Middle frontal gyrus (tissue), 1 donor: ENCODE results near the gene FUT3.
"Not testable (repeated sequence)": the region's sequence is repeated elsewhere in the genome, so short reads cannot be mapped to it uniquely, and the experiment has no call there.

ENCODE experiments used
- DNase-seq: peaks from one replicate; pipeline ENCODE4 v3.0.0-alpha.2; 2015; ENCODE audit warnings: low spot score; ENCODE audit errors: extremely low spot score

Gene FUT3

DNA sequence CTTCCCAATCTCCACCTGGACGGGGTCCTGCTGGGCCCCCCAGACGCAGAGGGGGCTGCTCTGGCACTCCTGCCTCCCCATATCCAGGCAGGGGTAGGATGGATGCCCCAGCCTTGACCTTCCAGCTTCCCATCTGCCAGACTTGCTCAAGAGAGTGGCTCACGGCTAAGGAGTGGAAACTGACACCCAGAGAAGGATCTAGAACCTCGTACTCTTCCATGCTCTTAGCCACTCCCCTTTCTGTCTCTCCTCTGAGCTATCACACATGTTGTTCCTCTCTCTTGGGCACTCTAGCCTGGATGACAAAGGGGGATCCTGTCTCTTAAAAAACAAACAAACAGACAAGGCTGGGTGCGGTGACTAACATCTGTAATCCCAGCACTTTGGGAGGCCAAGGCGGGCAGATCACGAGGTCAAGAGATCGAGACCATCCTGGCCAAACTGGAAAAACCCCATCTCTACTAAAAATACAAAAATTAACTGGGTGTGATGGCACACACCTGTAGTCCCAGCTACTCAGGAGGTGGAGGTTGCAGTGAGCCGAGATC, 31.2 kb upstream of the FUT3 start:
- DNase-seq = no peak

DNA sequence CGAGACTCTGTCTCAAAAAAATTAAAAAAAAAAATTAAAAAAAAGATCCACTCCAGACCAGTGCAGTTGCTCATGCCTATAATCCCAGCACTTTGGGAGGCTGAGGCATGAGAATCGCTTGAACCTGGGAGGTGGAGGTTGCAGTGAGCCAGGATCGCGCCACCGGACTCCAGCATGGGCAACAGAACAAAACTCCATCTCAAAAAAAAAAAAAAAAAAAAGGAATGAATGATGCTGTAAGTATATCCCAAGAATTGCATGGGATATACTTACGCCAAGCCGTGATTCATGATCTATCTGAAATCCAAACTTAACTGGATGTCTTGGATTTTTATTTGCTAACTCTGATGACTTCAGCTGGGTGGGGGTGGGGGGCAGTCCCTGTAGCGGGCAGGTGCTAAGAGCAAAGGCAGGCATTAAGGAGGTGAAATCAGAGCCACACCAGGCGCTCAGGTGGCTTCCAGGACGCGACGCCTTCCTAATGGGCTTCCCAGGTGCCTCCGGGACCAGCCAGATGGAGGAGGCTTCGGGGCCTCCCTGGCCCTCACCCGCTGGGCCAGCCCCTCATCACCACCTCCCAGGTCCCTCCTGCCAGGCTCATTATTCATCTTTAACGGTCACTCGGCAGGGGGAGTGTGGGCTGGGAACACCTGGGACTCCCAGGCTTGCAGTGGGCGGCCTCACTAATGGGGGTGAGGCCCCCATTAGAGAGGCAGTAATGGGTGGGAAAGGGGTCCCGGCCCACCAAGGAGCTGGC, 30.5 kb upstream of the FUT3 start:
- DNase-seq = no peak

DNA sequence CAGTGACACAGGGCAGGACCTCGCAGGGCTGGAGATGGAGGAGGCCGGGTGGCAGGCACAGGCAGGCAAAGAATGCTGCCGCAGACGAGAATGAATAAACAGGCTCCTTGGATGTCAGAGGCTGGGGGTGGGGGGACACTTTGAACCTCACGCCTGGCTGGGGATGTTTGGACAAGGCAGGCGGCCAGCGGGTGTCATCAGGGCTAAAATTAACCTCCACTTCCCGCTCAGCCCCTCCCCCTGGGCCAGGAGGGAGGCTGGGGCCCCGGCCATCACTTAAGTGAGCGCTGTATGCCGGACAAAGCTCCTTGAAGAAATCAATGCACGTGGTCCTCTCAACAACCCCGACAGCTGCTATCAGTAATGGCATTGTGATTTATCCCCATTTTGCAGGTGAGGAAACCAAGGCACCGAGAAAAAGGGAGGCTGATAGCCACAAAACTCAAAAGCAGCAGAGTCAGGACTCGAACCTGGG, 29.4 kb upstream of the FUT3 start:
- DNase-seq = no peak

DNA sequence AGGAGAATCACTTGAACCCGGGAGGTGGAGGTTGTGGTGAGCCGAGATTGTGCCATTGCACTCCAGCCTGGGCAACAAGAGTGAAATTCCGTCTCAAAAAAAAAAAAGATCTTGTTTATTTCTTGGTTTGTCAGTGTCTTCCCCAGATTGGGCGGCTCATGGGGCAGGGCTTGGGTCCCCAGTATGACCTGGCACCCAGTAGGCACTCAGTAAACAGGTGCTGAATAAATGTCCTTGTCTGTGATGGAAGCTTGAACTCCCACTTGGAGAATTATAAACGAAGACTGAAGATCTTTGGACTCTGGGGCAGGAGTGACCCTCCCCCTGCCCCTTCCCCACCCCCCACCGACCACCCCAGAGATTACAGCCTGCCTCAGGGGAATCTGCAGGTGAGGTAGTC, 28.9 kb upstream of the FUT3 start:
- no peak for DNase-seq

DNA sequence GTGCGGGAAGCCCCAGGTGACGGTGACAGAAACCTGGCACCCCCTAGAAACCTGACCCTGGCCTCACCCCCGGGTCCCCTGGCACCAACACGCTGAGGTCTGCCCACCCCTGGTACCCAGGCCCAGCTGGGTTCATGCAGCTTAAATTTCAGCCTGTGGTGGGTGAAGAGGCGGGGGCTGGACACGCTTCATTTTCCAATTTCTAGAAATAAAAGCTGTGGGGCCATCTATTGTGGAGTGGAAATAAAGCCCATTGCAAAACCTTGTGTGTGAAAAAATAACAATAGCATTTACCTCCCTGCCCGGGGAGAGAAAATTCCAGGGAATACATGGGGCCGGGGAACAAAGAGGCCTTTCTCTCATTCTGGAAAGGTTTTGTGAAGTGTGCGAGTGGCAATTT, 26.6 kb upstream of the FUT3 start:
- no peak for DNase-seq

DNA sequence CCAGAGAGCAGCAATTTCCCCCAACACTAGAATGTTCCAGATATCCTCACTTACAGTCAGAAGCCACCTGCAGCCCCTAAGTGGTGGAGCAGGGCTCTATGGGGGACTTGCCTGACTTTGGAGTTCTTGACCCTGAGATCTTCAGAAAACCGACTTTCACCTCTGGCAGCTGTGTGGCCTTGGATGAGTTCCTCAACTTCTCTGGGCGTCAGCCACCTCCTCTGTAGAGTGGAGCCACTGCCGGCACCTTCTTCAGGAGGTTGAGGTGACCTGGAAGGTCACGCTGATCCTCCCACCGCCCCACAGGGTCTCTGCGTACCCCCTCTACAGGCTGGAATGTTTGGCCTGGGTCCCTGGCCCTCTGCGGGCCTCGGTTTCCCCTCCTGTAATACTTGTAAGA, 26.2 kb upstream of the FUT3 start:
- DNase-seq = no peak

DNA sequence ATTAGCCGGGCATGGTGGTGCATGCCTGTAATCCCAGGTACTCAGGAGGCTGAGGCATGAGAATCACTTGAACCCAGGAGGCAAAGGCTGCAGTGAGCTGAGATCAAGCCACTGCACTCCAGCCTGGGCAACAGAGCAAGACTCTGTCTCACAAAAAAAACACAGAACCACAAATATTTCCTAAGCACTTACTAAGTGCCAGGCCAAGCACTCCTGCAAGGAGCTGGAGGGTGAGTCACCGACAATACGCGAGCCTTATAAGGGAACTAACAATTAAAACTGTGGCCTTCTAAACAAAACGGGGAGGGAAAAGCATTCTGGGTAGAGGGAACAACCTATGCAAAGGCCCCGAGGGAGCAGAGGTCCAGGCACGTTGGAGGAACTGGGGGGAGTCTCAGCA, 23.2 kb upstream of the FUT3 start:
- not testable (repeated sequence) for DNase-seq

DNA sequence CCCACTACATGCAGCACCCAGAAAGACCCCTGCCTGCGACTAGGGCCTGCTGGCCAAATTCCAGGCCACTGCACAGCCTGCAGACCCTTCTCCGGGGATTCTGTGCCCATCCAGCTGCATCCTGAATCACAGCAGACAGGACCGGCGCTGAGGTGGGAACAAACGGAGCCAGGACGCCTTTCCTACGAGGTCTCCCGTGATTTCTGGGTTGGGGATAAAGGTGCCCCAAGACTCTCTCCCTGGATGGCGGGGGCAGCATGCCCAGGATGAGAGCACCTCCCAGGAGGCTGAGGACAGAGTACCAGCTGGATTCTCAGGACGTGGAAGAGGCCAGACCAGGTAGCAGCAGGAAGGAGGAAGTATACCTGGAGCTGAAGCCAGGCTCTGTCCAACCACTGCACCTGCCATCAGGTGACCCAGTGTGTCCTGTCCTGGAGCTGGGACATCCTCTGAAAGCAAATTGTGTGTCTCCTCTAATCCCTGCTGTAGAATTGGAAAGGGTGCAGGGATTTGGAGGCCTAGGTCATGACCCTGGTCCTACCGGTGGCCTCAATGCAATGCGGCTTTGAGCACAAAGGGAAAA, 22.5 kb upstream of the FUT3 start:
- no peak for DNase-seq

DNA sequence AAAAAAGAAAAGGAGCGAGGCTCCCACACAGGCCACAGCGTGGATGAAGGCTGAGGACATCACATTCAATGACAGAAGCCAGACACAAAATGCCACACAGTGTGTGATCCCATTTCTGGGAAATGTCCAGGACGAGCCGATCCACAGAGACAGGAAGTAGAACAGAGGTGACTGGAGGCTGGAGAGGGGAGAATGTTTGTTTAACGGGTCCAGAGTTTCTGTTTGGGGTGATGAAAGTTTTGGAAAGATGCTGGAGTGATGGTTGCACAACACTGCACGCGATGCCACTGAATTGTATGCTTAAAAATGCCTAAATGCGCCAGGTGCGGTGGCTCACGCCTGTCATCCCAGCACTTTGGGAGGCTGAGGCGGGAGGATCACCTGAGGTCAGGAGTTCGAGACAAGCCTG, 19.7 kb upstream of the FUT3 start:
- no peak for DNase-seq

DNA sequence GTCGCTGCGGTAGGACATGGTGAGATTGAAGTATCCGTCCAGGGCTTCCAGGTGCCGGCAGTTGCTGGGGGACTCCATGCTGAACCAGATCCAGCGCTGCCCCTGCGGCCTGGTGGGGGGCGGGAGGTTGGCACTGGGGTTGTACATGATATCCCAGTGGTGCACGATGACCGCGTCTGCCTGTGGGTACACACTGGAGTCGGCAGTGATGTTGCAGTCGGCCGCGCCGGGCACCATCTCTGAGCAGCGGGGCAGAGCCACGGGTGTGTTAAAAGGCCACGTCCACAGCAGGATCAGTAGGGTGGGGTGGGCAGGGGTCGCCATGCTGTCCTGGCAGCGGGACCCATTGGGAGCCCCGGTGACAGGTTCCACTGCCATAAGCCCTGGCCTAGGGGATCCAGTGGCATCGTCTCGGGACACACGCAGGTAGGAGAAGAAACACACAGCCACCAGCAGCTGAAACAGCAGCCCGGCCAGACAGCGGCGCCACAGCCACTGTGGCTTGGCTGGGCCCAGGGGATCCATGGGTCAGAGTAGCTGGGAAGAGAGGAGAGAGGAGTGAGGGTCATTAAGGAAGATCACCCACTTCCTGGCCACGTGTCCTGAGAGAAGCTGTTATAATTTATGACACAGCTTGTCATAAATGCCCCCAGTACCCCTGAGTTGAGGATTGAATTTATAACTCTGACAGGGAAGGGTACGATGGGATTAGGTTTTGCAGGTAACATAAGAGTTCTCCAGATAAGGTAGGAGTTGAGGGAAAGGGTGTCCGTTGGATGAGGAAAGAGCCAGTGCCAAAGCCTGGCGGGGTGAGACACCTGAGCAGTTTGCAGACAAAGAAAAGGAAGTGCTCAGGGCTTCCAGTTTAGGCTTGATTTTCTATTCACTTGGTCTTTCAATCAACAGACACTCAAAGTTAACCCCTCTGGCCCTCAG, 16.2 kb upstream of the FUT3 start:
- DNase-seq = no peak

DNA sequence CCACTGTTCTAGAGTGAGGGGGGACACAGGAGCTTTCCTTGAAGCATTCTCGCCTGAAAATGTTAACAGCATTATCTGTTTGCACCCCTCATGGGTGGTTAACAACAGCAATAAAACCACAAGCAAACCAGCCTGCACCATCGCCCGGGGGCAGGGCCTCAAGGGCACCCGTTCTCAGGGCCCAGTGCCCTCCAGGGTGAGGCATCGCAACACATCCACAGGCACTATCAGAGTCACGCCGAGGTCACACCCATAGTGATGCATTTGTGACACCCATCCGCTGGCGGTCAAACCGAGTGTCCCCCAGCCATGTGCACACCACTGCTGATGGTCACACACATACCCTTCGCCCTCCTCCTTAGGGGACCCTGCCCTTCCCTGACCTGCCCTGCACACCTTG, 14.5 kb upstream of the FUT3 start:
- no peak for DNase-seq

DNA sequence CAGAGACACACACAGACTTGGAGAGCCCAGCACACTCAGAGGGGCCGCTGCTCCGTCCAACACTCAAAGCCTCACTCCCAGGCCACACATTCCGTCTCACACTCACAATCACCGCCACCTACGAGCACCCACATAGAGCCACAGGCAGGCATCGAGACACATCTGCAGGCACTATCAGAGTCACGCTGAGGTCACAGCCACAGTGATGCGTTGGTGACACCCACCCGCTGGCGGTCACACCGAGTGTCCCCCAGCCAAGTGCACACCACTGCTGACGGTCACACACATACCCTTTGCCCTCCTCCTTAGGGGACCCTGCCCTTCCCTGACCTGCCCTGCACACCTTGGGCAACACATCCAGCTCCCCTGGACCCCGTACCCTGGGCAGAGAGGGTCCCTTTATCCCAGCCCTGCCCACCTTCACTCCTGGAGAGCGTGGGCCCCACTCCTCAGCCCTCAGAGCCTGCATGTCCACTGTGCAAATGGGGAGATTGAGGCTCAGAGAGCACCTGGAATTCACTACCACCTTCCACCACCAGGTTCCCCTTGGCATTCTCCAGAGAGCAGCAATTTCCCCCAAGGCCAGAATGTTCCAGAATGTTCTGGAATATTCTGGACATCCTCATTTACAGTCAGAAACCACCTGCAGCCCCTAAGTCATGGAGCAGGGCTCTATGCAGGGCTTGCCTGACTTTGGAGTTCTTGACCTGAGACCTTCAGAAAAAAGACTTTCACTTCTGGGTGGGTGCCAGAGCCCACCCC, 13.7 kb upstream of the FUT3 start:
- no peak for DNase-seq

DNA sequence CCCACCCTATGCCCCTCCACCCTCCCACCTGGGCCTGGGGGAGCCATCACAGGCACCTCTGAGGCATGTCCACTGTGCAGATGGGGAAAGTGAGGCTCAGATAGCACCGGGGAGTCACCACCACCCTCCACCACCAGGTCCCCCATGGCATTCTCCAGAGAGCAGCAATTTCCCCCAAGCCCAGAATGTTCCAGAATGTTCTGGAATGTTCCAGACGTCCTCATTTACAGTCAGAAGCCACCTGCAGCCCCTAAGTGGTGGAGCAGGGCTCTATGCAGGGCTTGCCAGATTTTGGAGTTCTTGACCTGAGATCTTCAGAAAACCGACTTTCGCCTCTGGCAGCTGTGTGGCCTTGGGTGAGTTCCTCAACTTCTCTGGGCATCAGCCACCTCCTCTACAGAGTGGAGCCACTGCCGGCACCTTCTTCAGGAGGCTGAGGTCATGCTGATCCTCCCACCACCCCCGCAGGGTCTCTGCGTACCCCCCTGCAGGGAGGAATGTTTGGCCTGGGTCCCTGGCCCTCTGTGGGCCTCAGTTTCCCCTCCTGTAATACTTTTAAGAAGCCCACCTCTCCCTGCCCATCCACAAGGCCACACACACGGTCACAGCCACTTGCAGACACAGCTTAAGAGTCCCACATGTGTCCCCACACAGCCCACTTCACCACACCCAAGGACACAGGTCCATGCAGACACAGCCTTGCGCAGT, 12.9 kb upstream of the FUT3 start:
- DNase-seq = no peak

DNA sequence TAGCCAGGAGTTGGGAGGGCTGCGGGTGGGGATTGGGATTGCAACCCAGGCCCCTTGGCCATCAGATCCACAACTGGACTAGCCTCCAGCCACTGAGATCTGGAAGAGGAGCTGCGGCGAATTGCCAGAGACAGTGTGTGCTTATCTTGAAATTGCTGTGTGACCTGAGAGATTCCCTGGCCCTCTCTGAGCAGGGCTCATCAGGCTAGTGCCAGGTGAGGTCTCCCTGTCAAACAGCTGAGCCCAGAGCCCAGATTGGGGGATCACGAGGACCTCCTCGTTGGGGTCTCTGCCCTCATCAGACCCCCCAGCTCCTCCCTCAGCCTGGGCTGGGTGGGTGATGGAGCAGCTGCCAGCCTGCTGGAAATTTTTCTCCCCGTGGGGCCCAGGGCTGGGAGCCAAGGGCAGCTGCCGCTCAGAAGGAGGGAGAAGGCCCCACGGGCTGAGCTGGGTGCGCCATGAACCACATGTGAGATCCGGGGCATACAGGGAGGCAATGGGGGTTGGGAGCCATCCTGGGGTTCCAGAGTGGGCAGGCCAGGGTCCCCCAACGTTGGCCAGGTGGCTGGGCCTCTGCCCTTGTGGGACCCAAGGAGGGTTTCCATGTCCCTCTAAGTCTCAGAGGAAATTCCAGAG, 11.9 kb upstream of the FUT3 start:
- DNase-seq = no peak

DNA sequence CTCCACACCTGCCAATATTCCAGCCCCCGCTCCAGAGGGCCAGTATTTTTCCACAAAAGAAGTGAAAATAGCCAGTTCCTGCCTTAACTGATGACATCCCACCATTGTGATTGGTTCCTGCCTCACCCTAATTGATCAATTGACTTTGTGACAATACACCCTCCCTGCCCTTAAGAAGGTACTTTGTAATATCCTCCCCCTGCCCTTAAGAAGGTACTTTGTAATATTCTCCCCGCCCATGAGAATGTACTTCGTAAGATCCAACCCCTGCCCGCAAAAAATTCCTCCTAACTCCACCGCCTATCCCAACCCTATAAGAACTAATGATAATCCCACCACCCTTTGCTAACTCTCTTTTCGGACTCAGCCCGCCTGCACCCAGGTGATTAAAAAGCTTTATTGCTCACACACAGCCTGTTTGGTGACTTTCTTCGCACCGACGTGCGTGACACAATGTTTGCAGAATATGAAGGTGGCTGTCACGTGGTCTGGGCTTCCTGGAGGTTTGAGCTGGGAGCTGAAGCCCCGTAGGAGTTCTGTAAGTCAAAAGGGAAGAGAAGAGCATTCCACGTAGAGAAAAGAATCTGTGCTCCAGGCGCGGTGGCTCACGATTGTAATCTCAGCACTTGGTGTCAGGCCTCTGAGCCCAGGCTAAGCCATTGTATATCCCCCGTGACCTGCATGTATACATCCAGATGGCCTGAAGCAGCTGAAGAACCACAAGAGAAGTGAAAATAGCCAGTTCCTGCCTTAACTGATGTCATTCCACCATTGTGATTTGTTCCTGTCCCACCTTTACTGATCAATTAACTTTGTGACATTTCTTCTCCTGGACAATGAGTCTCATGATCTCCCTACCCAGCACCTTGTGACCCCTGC, 6.2 kb upstream of the FUT3 start:
- DNase-seq = no peak

DNA sequence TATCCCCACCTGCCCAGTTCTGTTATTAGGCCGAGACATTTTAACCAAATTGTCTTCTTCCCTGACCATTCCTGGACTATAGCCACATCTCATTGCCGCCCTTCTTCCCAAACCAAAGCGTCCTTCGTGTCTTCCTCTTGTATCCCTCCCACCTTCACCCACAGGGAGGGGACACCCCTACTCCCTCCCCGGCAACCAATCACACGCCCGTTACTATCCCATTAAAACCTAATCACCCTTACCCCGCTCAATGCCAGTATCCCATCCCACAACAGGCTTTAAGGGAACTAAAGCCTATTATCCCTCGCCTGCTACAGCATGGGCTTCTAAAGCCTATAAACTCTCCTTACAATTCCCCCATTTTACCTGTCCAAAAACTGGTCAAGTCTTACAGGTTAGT, 3.9 kb upstream of the FUT3 start:
- not testable (repeated sequence) for DNase-seq

DNA sequence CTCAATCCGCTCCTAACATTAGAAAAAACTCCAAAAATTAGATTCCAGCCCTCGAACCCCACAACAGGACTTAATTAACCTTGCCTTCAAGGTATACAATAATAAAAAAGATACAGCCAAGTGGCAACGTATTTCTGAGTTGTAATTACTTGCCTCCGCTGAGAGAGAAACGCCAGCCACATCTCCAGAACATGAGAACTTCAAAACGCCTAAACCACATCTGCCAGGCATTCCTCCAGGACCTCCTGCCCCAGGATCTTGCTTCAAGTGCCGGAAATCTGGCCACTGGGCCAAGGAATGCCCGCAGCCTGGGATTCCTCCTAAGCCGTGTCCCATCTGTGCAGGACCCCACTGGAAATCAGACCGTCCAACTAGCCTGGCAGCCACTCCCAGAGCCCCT, 2.9 kb upstream of the FUT3 start:
- not testable (repeated sequence) for DNase-seq

DNA sequence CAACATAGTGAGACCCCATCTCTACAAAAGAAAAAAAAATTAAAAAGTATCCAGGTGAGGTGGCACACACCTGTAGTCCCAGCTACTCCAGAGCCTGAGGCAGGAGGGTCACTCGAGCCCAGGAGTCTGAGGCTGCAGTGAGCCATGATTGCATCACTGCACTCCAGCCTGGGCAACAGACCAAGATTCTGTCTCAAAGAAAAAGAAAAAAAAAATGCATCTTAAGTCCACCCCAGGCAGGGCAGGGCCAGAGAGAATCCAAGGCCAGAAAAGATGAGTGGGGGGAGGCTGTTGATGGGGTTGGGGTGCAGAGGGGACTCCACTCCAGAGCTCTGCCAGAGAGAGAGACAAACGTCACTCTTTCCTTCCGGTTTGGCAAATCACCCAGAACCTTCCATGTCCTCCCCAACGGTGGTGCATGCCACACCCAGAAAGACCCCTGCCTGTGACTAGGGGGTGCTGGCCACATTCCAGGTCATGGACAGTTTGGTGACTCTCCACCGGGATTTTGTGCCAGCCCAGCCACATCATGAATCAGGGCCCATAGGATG, 431 bp downstream of the FUT3 start:
- DNase-seq = no peak

DNA sequence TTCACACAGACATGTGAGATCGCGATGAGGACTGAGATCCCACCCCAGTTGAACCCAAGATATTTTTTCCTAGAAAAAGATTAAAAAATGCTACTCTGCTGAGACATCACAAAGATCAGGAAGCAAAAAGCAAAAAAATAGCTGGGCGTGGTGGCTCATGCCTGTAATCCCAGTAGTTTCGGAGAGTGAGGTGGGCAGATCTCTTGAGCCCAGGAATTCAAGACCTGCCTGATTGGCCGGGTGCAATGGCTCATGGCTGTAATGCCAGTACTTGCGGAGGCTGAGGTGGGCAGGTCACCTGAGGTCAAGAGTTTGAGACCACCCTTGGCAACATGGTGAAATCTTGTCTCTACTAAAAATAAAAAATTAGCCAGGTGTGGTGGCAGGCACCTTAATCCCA, 1.1 kb downstream of the FUT3 start:
- no peak for DNase-seq
